GOT3 (cell line): ENCODE results near the gene EFR3B.
"Not testable (repeated sequence)": the region's sequence is repeated elsewhere in the genome, so short reads cannot be mapped to it uniquely, and the experiment has no call there.

Experiments used
- DNase-seq: peaks from one replicate; lab custom pipeline; 2025; ENCODE audit warnings: mixed read lengths; lab: John Stamatoyannopoulos, UW

Gene EFR3B

DNA sequence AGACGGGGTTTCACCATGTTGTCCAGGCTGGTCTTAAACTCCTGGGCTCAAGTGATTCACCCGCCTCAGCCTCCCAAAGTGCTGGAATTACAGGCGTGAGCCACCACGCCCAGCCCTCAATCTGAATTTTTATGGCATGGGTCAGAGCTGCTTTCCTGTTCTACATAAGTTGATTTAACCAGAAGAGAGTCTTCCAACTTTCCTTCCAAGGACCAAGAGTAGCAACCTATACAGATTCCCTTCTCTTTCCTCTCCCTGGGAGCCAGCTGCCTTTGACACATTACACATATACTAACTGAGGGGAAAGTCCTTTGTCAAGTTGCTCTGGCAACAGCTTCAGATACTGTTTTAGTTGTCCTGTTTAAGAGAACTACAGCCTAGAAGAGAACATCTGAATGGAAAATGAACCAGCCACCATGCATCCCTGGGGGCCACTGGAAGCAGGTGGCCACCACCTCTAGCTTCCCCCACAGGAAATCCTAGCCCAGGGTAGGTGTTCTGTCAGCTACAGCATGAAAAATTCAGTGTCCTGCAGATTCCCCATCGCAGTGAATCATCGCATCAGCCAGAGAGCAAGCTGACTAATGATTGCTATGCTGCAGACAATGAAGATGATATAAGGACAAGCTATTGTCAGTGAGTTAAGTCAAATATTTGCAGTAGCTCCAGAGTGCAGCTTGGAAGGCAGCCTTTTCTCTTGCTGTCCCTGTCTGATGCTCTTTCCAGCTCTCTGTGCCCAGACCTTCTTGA lies 63.6 kb downstream of the EFR3B start:
- no peak for DNase-seq

- no peak for DNase-seq
These were observed 67.9 kb downstream of the EFR3B start for GRCh38 chr2:25109822-25110221.

- DNase-seq: no peak
These were observed 70.2 kb downstream of the EFR3B start for GRCh38 chr2:25112113-25112512.

- no peak for DNase-seq
These were observed 73.5 kb downstream of the EFR3B start for GRCh38 chr2:25115249-25115883.

DNA sequence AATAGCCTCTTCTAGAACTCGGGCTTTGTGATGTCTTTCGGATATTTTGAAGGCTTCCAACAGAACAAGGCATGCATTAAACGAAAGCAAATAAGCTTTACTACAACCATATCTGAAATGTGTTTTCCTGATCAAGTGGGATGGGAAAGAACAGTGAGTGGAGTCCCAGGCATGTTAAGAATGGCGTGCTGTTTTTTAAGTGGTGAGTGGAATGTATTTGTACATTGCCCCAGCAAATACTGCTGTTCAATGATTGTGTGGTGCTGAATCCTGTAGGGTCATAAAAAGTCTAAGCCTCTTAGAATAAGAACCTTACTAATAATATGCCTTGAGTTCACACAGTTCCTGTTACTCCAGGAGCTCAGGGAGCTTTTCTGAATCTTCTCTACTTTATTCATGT lies 74.0 kb downstream of the EFR3B start:
- DNase-seq: no peak

- DNase-seq: no peak
These were observed 75.1 kb downstream of the EFR3B start for GRCh38 chr2:25116956-25117355.

DNA sequence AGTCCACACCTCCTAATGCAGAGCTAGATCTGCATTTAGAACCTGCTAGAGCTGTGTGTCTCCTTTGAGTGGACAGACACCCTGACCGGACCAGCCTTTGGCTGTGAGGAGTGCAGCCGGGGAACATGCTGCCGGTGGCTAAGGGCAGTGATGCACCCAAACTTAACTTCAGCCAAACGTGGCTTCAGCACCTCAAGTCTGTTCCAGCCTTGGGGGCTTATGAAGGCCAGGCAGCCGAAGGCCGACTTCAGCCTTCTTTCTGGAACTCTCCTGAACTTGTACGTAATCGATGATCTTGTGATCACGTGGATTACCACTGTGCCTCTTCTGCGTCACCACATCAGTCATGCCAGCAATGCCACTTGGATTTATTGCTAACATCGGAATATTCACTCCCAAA lies 77.4 kb downstream of the EFR3B start:
- DNase-seq: no peak

- no peak for DNase-seq
These were observed 80.5 kb downstream of the EFR3B start for GRCh38 chr2:25122367-25122766.

GRCh38 chr2:25123682-25124081 lies 81.8 kb downstream of the EFR3B start:
- DNase-seq: no peak

DNA sequence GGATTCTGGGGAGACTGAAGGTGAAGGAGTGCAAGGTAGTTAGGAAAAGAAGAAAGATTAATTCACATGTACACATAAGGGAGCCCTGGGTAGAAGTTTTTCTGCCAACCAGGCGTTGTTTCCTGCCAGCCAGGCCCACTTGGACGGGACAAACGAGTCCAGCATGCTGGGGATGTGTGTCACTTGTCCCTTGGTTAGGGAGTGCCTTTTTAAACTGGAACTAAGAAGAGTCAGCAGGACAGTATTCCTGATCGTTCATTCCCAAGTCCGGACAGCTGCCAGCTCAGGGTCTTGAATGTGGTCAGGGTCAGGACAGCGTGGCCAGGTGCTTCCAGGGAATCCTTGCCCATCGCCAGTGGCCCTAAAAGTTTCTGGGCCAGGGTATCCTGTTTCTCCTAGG lies 83.3 kb downstream of the EFR3B start:
- no peak for DNase-seq

- DNase-seq: no peak
These were observed 84.1 kb downstream of the EFR3B start for GRCh38 chr2:25125976-25126375.

DNA sequence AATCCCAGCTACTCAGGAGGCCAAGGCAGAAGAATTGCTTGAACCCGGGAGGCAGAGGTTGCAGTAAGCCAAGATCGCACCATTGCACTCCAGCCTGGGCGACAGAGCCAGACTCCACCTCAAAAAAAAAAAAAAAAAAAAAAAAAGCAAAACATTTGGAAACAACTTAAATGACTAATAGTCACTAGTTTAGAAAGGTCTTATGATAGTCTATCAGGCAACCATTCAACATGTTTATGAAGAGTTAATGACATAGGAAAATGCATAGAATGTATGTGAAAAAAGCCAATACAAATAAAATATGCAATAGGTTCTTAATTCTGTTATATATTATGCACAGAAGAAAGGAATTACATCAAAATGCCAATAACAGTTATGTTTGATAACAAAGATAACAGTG lies 85.2 kb downstream of the EFR3B start:
- DNase-seq: not testable (repeated sequence)

DNA sequence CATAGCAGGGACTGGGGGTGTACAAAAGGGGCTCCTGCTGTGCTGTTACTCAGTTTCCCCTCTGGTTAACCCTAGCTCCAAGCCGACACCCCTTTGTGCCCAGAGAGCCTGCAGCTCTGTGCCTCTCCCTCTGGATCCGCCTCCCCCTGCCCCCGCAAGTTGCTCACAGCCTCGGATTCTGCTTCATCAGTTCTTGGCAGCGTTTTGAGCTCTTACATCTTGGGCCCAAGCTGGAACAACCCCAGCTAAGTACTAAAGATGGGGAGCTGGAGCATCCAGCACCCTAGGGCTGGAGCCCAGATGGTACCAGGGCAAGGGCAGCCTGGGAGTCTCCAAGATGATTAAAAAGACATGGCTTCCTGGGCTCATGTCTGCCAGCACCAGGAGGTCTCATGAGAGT lies 85.8 kb downstream of the EFR3B start:
- no peak for DNase-seq

DNA sequence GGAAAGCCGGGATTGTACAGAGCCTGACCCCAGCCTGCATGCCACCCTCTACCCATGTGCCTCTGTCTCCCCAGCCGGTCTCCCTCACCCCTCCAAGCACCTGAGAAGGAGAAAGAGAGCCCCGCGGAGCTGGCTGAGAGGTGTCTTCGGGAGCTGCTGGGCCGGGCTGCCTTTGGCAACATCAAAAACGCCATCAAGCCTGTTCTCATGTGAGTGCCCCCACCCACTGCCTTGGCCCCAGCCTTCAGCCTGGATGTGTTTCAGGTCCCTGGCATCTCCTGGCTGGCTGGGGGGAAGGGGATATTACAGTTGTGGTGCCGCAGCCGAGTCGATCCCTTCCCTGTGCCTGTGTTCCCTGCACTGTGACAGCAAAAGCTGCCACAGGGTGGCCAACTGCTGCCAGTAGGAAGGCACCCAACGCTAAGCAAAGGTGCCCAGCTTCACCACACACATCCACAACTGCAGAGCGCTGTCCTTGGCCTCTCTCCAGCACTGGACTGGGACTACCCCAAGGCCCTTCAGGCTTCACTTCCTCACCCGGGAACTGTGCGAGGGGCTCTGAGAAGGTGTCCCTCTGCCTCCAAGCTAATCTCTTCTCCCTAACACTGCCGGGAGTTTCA lies 88.1 kb downstream of the EFR3B start:
- no peak for DNase-seq

DNA sequence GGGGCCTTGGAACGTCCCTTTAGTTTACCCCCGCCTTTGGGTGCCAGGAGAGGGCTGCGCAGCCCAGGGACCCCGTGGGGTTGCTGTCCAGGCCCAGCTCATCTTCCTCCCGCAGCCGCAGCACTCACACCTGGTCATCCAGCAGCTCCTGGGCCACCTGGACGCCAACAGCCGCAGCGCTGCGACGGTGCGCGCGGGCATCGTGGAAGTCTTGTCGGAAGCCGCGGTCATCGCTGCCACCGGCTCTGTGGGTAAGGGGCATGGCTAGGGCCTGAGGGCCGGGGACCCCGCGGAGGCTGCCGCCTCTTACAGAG lies 89.3 kb downstream of the EFR3B start:
- no peak for DNase-seq

GRCh38 chr2:25131567-25132298 lies 89.9 kb downstream of the EFR3B start:
- no peak for DNase-seq

DNA sequence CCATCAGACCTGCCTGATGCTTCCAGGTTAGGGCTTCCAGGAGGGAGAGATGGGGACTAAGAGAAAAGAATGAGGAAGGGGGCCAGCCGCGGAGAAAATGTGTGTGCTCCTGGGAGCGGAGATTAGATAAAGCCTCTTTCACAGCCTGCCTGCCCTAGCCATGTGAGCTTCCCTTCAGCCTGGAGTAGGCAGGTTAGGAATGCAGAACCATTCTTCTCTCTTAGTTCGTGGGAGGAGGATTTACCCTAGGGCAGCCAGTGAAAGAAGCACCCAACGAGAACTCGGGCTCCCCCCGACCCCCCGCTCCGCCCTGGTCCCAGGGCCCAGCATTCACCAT lies 90.4 kb downstream of the EFR3B start:
- DNase-seq: no peak

- DNase-seq: no peak
These were observed 90.8 kb downstream of the EFR3B start for GRCh38 chr2:25132693-25133092.

- DNase-seq: not testable (repeated sequence)
These were observed 98.7 kb downstream of the EFR3B start for GRCh38 chr2:25140535-25140934.

DNA sequence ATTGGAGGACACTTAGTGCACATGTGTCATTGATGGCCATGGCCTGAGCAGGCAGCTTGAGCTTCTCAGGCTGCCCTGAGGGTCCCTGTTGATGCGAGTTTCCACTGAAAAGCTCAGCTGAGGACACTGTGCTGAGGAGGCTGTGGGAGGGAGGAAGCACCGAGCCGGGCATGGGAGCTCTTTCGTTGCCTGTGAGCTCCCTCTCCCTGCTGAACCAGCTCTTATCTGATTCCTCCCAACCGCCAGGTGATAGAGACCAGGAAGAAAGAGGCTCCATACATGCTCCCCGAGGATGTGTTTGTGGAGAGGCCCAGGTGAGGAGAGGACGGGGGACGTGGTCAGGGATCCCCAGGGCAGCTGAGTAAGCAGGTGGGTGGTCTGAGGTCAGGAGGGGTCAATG lies 99.2 kb downstream of the EFR3B start:
- DNase-seq: no peak

DNA sequence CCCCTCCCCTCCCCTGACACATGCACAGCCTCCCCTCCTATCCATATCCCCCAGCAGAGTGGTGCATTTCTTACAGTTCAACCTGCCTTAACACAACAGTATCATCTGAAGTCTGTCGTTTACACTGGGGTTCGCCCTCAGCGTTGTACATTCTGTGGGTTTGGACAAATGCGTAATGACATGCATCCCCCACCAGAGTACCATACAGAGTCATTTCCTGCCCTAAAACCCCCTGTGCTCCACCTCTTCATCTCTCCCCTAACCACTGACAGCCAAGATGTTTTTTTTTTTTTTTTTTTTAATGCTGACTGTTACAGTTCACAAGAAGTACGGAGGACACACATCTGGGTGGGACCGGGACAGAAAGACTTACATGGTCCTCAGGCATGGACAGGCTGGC lies 103.9 kb downstream of the EFR3B start:
- no peak for DNase-seq

- DNase-seq: no peak
These were observed 105.0 kb downstream of the EFR3B start for GRCh38 chr2:25146896-25147295.

DNA sequence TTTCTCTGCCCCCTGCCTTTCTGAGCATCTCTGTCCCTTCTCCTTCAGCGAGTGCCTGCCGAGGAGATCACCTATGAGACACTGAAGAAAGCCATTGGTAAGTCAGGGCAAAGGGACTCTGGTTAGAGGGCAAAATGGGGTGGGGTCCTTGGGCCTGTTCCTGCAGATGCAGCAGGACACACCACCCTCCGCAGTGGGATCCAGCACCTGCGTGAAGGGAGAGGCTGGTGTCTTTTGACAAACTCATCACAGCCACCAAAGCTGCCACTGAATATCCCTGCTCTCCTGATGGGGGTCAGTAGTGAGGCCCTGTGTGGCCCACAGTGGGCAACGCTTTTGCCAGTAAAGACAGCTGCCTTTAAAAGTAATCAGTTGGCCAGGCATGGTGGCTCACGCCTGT lies 107.8 kb downstream of the EFR3B start:
- DNase-seq: no peak
